Measurements from ENCODE around the gene ZP1. TPM values are rescaled to one million over a fixed set of nuclear protein-coding genes. Genes with fewer than 3 reads are reported as not detected.
"Not testable (repeated sequence)": the region's sequence is repeated elsewhere in the genome, so short reads cannot be mapped to it uniquely, and the experiment has no call there.

Gene ZP1
- not detected for total RNA-seq

GRCh38 chr11:60866911-60867870 is at the start of gene ZP1:
Gene ZP1 (plus strand): TSS chr11:60867542. CDS start chr11:60867562, 20 bp downstream.
- no peaks in the 10 kb centered on the region for H3K27me3 ChIP-seq
- no peaks in the 10 kb centered on the region for H3K4me1 ChIP-seq
- H3K36me3 ChIP-seq: no peaks in the 10 kb centered on the region
- intact Hi-C loops (cut with DNase I; ENCODE audit: low total_unique reads) (no loop called here), in situ Hi-C loops (cut with MboI; ENCODE audit: low pct_ligation_motif_present in 1 of 4, low pct_unique_long_range_greater_than_20kb in 1 of 4, low sequenced_read_pairs in 3 of 4) (no loop called here)
- no peak within 1 kb of the TSS for H3K27ac ChIP-seq
- no peaks in the 10 kb centered on the region for H3K9me3 ChIP-seq
- no peak for DNase-seq
- no peak within 1 kb of the TSS for H3K4me3 ChIP-seq
- TF ChIP-seq CTCF (IDR thresholded peaks at IDR 0.05) (no peak), POLR2A (IDR thresholded peaks at IDR 0.05) (no peak), EP300 (IDR thresholded peaks at IDR 0.05; ENCODE audit: low read depth) (no peak), POLR2AphosphoS5 (IDR thresholded peaks at IDR 0.05) (no peak)
- 33 to 58% methylated on average over 1 to 11 of the region's 13 CpGs for WGBS, 2 donors (ENCODE audit: low coverage in 1 of 2)

GRCh38 chr11:60818057-60818456 is 49.3 kb upstream of the ZP1 start:
- TF ChIP-seq POLR2A (IDR thresholded peaks at IDR 0.05) (no peak), CTCF (IDR thresholded peaks at IDR 0.05) (no peak), EP300 (IDR thresholded peaks at IDR 0.05; ENCODE audit: low read depth) (no peak), POLR2AphosphoS5 (IDR thresholded peaks at IDR 0.05) (no peak)
- no peaks in the 10 kb centered on the region for H3K36me3 ChIP-seq

GRCh38 chr11:60821827-60822599 is 45.3 kb upstream of the ZP1 start:
- no peak overlapping the region for H3K27ac ChIP-seq
- in situ Hi-C loops (cut with MboI; ENCODE audit: low pct_ligation_motif_present in 1 of 4, low pct_unique_long_range_greater_than_20kb in 1 of 4, low sequenced_read_pairs in 3 of 4): no loop called here
- 70% methylated on average over 15 of the region's 15 CpGs; no CpG with 5 or more reads in 1 of the 2 donors for WGBS, 2 donors (ENCODE audit: low coverage in 1 of 2)
- H3K4me3 ChIP-seq: no peak overlapping the region
- H3K9me3 ChIP-seq: peaks cover 0 to 4% of the 10 kb centered on the region in 2 donors
- DNase-seq: no peak
- H3K4me1 ChIP-seq: no peaks in the 10 kb centered on the region
- no peaks in the 10 kb centered on the region for H3K36me3 ChIP-seq
- no peak for TF ChIP-seq EP300 (IDR thresholded peaks at IDR 0.05; ENCODE audit: low read depth)
- TF ChIP-seq POLR2A (IDR thresholded peaks at IDR 0.05): no peak
- TF ChIP-seq POLR2AphosphoS5 (IDR thresholded peaks at IDR 0.05): no peak
- TF ChIP-seq CTCF (IDR thresholded peaks at IDR 0.05): no peak
- H3K27me3 ChIP-seq: no peaks in the 10 kb centered on the region
- intact Hi-C loops (cut with DNase I; ENCODE audit: low total_unique reads): no loop called here

More at GRCh38 chr11:60818057-60818456, 49.3 kb upstream of the ZP1 start:
- Histone ChIP-seq H3K4me1 (no peaks in the 10 kb centered on the region), H3K4me3 (no peak overlapping the region), H3K27me3 (no peaks in the 10 kb centered on the region), H3K27ac (no peak overlapping the region), H3K9me3 (peaks cover 3 to 12% of the 10 kb centered on the region in 2 donors)
- in situ Hi-C loops (cut with MboI; ENCODE audit: low pct_ligation_motif_present in 1 of 4, low pct_unique_long_range_greater_than_20kb in 1 of 4, low sequenced_read_pairs in 3 of 4): no loop called here
- DNase-seq: no peak
- WGBS, 2 donors (ENCODE audit: low coverage in 1 of 2): 65 to 80% methylated on average over 4 of the region's 4 CpGs
- intact Hi-C loops (cut with DNase I; ENCODE audit: low total_unique reads): no loop called here

- H3K4me3 ChIP-seq; H3K27me3 ChIP-seq; in situ Hi-C loops (cut with MboI; ENCODE audit: low pct_ligation_motif_present in 1 of 4, low pct_unique_long_range_greater_than_20kb in 1 of 4, low sequenced_read_pairs in 3 of 4); H3K4me1 ChIP-seq; DNase-seq; H3K27ac ChIP-seq; H3K9me3 ChIP-seq; intact Hi-C loops (cut with DNase I; ENCODE audit: low total_unique reads); H3K36me3 ChIP-seq: not testable (repeated sequence)
- WGBS, 2 donors (ENCODE audit: low coverage in 1 of 2): 95 to 100% methylated on average over 1 to 5 of the region's 5 CpGs
These were observed 43.5 kb upstream of the ZP1 start for GRCh38 chr11:60823745-60824306.
